ENCODE results near the gene RNH1.

- TF ChIP-seq CTCF (IDR thresholded peaks at IDR 0.05; ENCODE audit: insufficient read depth, low read length, poor library complexity, severe bottlenecking) (no peak), EZH2phosphoT487 (conservative IDR thresholded peaks at IDR 0.05; ENCODE audit: low read length) (no peak)
These were observed 44.7 kb downstream of the RNH1 start for GRCh38 chr11:462107-462890.
